HEK293 (cell line): ENCODE results near the gene AQP12A.

Experiments
- CTCF ChIA-PET: fragments of 350-600 bp; formaldehyde crosslinking; extraction: SDS; loops from one replicate; lab custom pipeline; 2021; ENCODE audit warnings: antibody characterized with exemption; lab: Yijun Ruan, JAX
- POLR2A ChIA-PET: fragments of 300-600 bp; formaldehyde crosslinking; extraction: SDS; loops from one replicate; lab custom pipeline; 2020; ENCODE audit warnings: antibody characterized with exemption, inconsistent platforms; lab: Yijun Ruan, JAX
- H3K27ac ChIP-seq: fragments of 200-500 bp; sonication (Bioruptor generic); 2 replicates; pipeline ENCODE4 v1.5.1; 2014; ENCODE audit warnings: low read depth, low read length, control low read depth, inconsistent platforms; ENCODE audit errors: extremely low read depth
- H3K36me3 ChIP-seq, 2 experiments: fragments of 200-500 bp in 1 of 2; sonication (Bioruptor generic) in 1 of 2; 1 replicate in 1 of 2; 2 replicates in 1 of 2; pipeline ENCODE4 v1.5.1; 2014 to 2017; ENCODE audit warnings: inconsistent platforms in 2 of 2, low read length in 2 of 2; ENCODE audit not compliant: control insufficient read depth in 2 of 2, insufficient read depth in 1 of 2
- H3K4me1 ChIP-seq: fragments of 200-500 bp; sonication (Bioruptor generic); 2 replicates; pipeline ENCODE4 v1.5.1; 2014; ENCODE audit warnings: mild to moderate bottlenecking, low read length, inconsistent platforms; ENCODE audit not compliant: control insufficient read depth, insufficient read depth
- H3K4me3 ChIP-seq: 2 replicates; pipeline ENCODE4 v1.5.1; 2011; ENCODE audit warnings: low read depth, mild to moderate bottlenecking, control low read depth, low read length, moderate library complexity
- H3K9me3 ChIP-seq: fragments of 200-500 bp; sonication (Bioruptor generic); 2 replicates; pipeline ENCODE4 v1.5.1; 2014; ENCODE audit warnings: low read depth, low read length, inconsistent platforms; ENCODE audit not compliant: control insufficient read depth, insufficient read depth
- GLIS2 ChIP-seq: fragments of 450-650 bp; formaldehyde crosslinking; IDR thresholded peaks from 2 replicates; pipeline ENCODE4 v1.5.1; 2016; ENCODE audit warnings: missing biosample characterization, missing genetic modification characterization
- HIC1 ChIP-seq: fragments of 450-650 bp; formaldehyde crosslinking; IDR thresholded peaks from 2 replicates; pipeline ENCODE4 v1.5.1; 2016; ENCODE audit warnings: missing biosample characterization, missing genetic modification characterization
- KLF1 ChIP-seq: fragments of 450-650 bp; formaldehyde crosslinking; IDR thresholded peaks from 2 replicates; pipeline ENCODE4 v1.5.1; 2016; ENCODE audit warnings: missing biosample characterization, missing genetic modification characterization
- PRDM2 ChIP-seq: fragments of 450-650 bp; formaldehyde crosslinking; IDR thresholded peaks from 2 replicates; pipeline ENCODE4 v1.5.1; 2016; ENCODE audit warnings: missing biosample characterization, missing genetic modification characterization, borderline replicate concordance
- ZBTB49 ChIP-seq: fragments of 450-650 bp; formaldehyde crosslinking; IDR thresholded peaks from 2 replicates; pipeline ENCODE4 v1.5.1; 2016; ENCODE audit warnings: missing biosample characterization, missing genetic modification characterization, low read depth
- ZFP37 ChIP-seq: fragments of 450-650 bp; formaldehyde crosslinking; IDR thresholded peaks from 2 replicates; pipeline ENCODE4 v1.5.1; 2016; ENCODE audit warnings: missing biosample characterization, missing genetic modification characterization
- ZNF121 ChIP-seq: fragments of 450-650 bp; formaldehyde crosslinking; IDR thresholded peaks from 2 replicates; pipeline ENCODE4 v1.5.1; 2016; ENCODE audit warnings: missing biosample characterization, missing genetic modification characterization
- ZNF211 ChIP-seq: fragments of 450-650 bp; formaldehyde crosslinking; IDR thresholded peaks from 2 replicates; pipeline ENCODE4 v1.5.1; 2016; ENCODE audit warnings: low read depth, missing biosample characterization, missing genetic modification characterization
- ZNF24 ChIP-seq: fragments of 450-650 bp; formaldehyde crosslinking; IDR thresholded peaks from 2 replicates; pipeline ENCODE4 v1.5.1; 2016; ENCODE audit warnings: missing biosample characterization, missing genetic modification characterization
- ZNF394 ChIP-seq: fragments of 450-650 bp; formaldehyde crosslinking; IDR thresholded peaks from 2 replicates; pipeline ENCODE4 v1.5.1; 2016; ENCODE audit warnings: missing biosample characterization, missing genetic modification characterization, mild to moderate bottlenecking, moderate library complexity, borderline replicate concordance
- ZNF433 ChIP-seq: fragments of 450-650 bp; formaldehyde crosslinking; IDR thresholded peaks from 2 replicates; pipeline ENCODE4 v1.5.1; 2016; ENCODE audit warnings: missing biosample characterization, missing genetic modification characterization, low read depth
- ZNF501 ChIP-seq: fragments of 450-650 bp; formaldehyde crosslinking; IDR thresholded peaks from 2 replicates; pipeline ENCODE4 v1.5.1; 2016; ENCODE audit warnings: missing biosample characterization, missing genetic modification characterization
- ZNF555 ChIP-seq: fragments of 450-650 bp; formaldehyde crosslinking; conservative IDR thresholded peaks from 2 replicates; pipeline ENCODE4 v1.5.1; 2017; ENCODE audit warnings: missing biosample characterization, mild to moderate bottlenecking, missing genetic modification characterization, inconsistent platforms
- ZNF596 ChIP-seq: fragments of 450-650 bp; IDR thresholded peaks from 2 replicates; pipeline ENCODE4 v1.5.0; 2018; ENCODE audit warnings: missing biosample characterization, mild to moderate bottlenecking, missing genetic modification characterization, moderate library complexity
- ZNF624 ChIP-seq: fragments of 450-650 bp; formaldehyde crosslinking; IDR thresholded peaks from 2 replicates; pipeline ENCODE4 v1.5.1; 2017; ENCODE audit warnings: missing biosample characterization, missing genetic modification characterization
- ZNF626 ChIP-seq: fragments of 450-650 bp; sonication (Bioruptor Pico); formaldehyde crosslinking; IDR thresholded peaks from 2 replicates; pipeline ENCODE4 v1.5.1; 2018; ENCODE audit warnings: missing biosample characterization, missing genetic modification characterization, inconsistent platforms
- ZNF654 ChIP-seq: fragments of 450-650 bp; formaldehyde crosslinking; IDR thresholded peaks from 2 replicates; pipeline ENCODE4 v1.5.1; 2016; ENCODE audit warnings: low read depth, missing biosample characterization, missing genetic modification characterization
- ZNF791 ChIP-seq: fragments of 450-650 bp; formaldehyde crosslinking; IDR thresholded peaks from 2 replicates; pipeline ENCODE4 v1.5.1; 2016; ENCODE audit warnings: missing biosample characterization, missing genetic modification characterization

AQP12A gene

GRCh38 chr2:240741091-240741490 is 49.4 kb downstream of the AQP12A start (continued):
- TF ChIP-seq ZNF555 (tag by site-specific recombination) = no peak

- Histone ChIP-seq H3K36me3 (peaks cover 0 to 58% of the 10 kb centered on the region in 2 experiments; a peak in 2 of 3 replicates), H3K9me3 (no peaks in the 10 kb centered on the region), H3K4me1 (no peaks in the 10 kb centered on the region), H3K4me3 (no peak overlapping the region), H3K27ac (no peak overlapping the region)
- TF ChIP-seq GLIS2 (tag by site-specific recombination) (0 out of 2 replicates have a peak, but pooled peaks have one; percentile 28), ZNF211 (tag by site-specific recombination) (no peak)
- ChIA-PET POLR2A (interaction anchor here (0.6 to 1.1 kb wide), 2 partner anchors 53 to 98 kb away, joined by 3 read pairs; no protein-coding TSS in a partner anchor), CTCF (interaction anchor here (1.1 to 1.5 kb wide), 2 partner anchors 40 to 98 kb away, joined by 5 read pairs; no protein-coding TSS in a partner anchor)
Observed at GRCh38 chr2:240742602-240743095, 51.0 kb downstream of the AQP12A start.

GRCh38 chr2:240745456-240745855 is 53.8 kb downstream of the AQP12A start:
- POLR2A ChIA-PET = no interaction called here
- no peak overlapping the region for H3K27ac ChIP-seq
- CTCF ChIA-PET = interaction anchor here (1.2 kb wide), 1 partner anchor 95 kb away, joined by 3 read pairs; no protein-coding TSS in a partner anchor
- no peaks in the 10 kb centered on the region for H3K4me1 ChIP-seq
- no peaks in the 10 kb centered on the region for H3K9me3 ChIP-seq
- peaks cover 0 to 58% of the 10 kb centered on the region in 2 experiments; a peak in 2 of 3 replicates for H3K36me3 ChIP-seq
- no peak overlapping the region for H3K4me3 ChIP-seq
- TF ChIP-seq ZNF501 (tag by site-specific recombination) (no peak), ZNF24 (no peak), PRDM2 (tag by site-specific recombination) (no peak)

- ChIA-PET CTCF (no interaction called here), POLR2A (no interaction called here)
- TF ChIP-seq ZNF121 (tag by site-specific recombination) (no peak), ZNF791 (tag by site-specific recombination) (no peak), ZNF654 (tag by site-specific recombination) (no peak), KLF1 (tag by site-specific recombination) (no peak), ZFP37 (tag by site-specific recombination) (no peak), ZNF394 (tag by site-specific recombination) (no peak), HIC1 (tag by site-specific recombination) (no peak), ZNF433 (tag by site-specific recombination) (no peak), ZBTB49 (tag by site-specific recombination) (no peak), ZNF626 (tag by site-specific recombination) (no peak), ZNF596 (tag by site-specific recombination) (no peak), ZNF624 (tag by site-specific recombination) (no peak)
Observed at GRCh38 chr2:240745962-240746361, 54.3 kb downstream of the AQP12A start.

More at GRCh38 chr2:240745962-240746361, 54.3 kb downstream of the AQP12A start:
- no peak overlapping the region for H3K27ac ChIP-seq
- no peak overlapping the region for H3K4me3 ChIP-seq
- no peaks in the 10 kb centered on the region for H3K4me1 ChIP-seq
- H3K9me3 ChIP-seq = no peaks in the 10 kb centered on the region
- peaks cover 0 to 60% of the 10 kb centered on the region in 2 experiments; a peak in 2 of 3 replicates for H3K36me3 ChIP-seq
